HEK293 (cell line): Measurements from ENCODE around the gene PTPRK.

Experiments
- CTCF ChIP-seq: fragments of 450-650 bp; formaldehyde crosslinking; IDR thresholded peaks from 2 replicates; pipeline ENCODE4 v1.5.1; 2016; ENCODE audit warnings: missing biosample characterization, missing genetic modification characterization
- ELK4 ChIP-seq: IDR thresholded peaks from 2 replicates; pipeline ENCODE4 v1.6.1; 2011; ENCODE audit warnings: mild to moderate bottlenecking, low read depth, low read length, borderline replicate concordance
- MZF1 ChIP-seq: fragments of 450-650 bp; formaldehyde crosslinking; IDR thresholded peaks from 2 replicates; pipeline ENCODE4 v1.5.1; 2017; ENCODE audit warnings: missing biosample characterization, missing genetic modification characterization, borderline replicate concordance
- PRDM2 ChIP-seq: fragments of 450-650 bp; formaldehyde crosslinking; IDR thresholded peaks from 2 replicates; pipeline ENCODE4 v1.5.1; 2016; ENCODE audit warnings: missing biosample characterization, missing genetic modification characterization, borderline replicate concordance
- REST ChIP-seq: fragments of 450-650 bp; formaldehyde crosslinking; IDR thresholded peaks from 2 replicates; pipeline ENCODE4 v1.5.1; 2016; ENCODE audit warnings: missing biosample characterization, missing genetic modification characterization
- TCF7L2 ChIP-seq: IDR thresholded peaks from 2 replicates; pipeline ENCODE4 v1.6.1; 2011; ENCODE audit warnings: low read depth, mild to moderate bottlenecking, inconsistent platforms, low read length, moderate library complexity, borderline replicate concordance
- YY1 ChIP-seq: fragments of 450-650 bp; formaldehyde crosslinking; IDR thresholded peaks from 2 replicates; pipeline ENCODE4 v1.5.1; 2018; ENCODE audit warnings: missing biosample characterization, missing genetic modification characterization
- ZBTB21 ChIP-seq: fragments of 450-650 bp; formaldehyde crosslinking; IDR thresholded peaks from 2 replicates; pipeline ENCODE4 v1.5.1; 2017; ENCODE audit warnings: missing biosample characterization, missing genetic modification characterization
- ZFP41 ChIP-seq: fragments of 450-650 bp; formaldehyde crosslinking; IDR thresholded peaks from 2 replicates; pipeline ENCODE4 v1.5.1; 2016; ENCODE audit warnings: missing biosample characterization, missing genetic modification characterization, borderline replicate concordance
- ZNF140 ChIP-seq: fragments of 450-650 bp; formaldehyde crosslinking; IDR thresholded peaks from 2 replicates; pipeline ENCODE4 v1.5.1; 2016; ENCODE audit warnings: missing biosample characterization, missing genetic modification characterization
- ZNF302 ChIP-seq: fragments of 450-650 bp; formaldehyde crosslinking; IDR thresholded peaks from 2 replicates; pipeline ENCODE4 v1.5.1; 2016; ENCODE audit warnings: missing biosample characterization, missing genetic modification characterization, low read depth
- ZNF624 ChIP-seq: fragments of 450-650 bp; formaldehyde crosslinking; IDR thresholded peaks from 2 replicates; pipeline ENCODE4 v1.5.1; 2017; ENCODE audit warnings: missing biosample characterization, missing genetic modification characterization
- ZNF792 ChIP-seq: fragments of 450-650 bp; formaldehyde crosslinking; IDR thresholded peaks from 2 replicates; pipeline ENCODE4 v1.5.1; 2016; ENCODE audit warnings: missing biosample characterization, missing genetic modification characterization

GRCh38 chr6:128239146-128239545 lies 281.3 kb downstream of the PTPRK start:
- no peak for TF ChIP-seq CTCF (tag by site-specific recombination)
- TF ChIP-seq YY1 (tag by site-specific recombination): no peak
- no peak for TF ChIP-seq ZNF140 (tag by site-specific recombination)
- TF ChIP-seq ZNF624 (tag by site-specific recombination): no peak
- no peak for TF ChIP-seq ZBTB21 (tag by site-specific recombination)
- no peak for TF ChIP-seq REST (tag by site-specific recombination)
- no peak for TF ChIP-seq ZNF302 (tag by site-specific recombination)
- no peak for TF ChIP-seq TCF7L2
- no peak for TF ChIP-seq ZFP41 (tag by site-specific recombination)
- TF ChIP-seq ZNF792 (tag by site-specific recombination): no peak
- no peak for TF ChIP-seq PRDM2 (tag by site-specific recombination)
- TF ChIP-seq ELK4: no peak
- TF ChIP-seq MZF1: no peak
